Measurements from ENCODE around the gene DPH3.

The DPH3 gene

GRCh38 chr3:16227566-16227965 is 37.2 kb downstream of the DPH3 start:
- DNase-seq = no peak

GRCh38 chr3:16224325-16224724 is 40.4 kb downstream of the DPH3 start:
- DNase-seq = no peak

DNA sequence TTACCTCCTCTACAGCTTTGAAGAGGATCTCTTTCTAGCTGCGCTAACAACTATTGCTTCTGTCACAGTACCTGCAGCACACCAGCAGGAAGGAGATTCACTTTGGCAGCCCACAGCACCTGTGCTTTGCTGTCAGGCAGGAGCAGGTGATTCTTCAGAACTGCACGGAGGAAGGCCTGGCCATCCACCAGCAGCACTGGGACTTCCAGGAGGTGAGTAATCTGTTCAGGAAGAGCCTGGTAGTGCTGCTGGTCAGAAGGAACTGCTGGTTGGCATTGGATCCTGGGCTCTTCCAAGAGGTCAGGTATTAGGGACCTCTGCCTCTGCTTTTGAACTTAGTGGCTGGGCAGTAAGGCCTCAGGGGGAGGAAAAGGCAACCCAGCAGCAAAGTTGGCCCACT is 42.2 kb downstream of the DPH3 start:
- no peak for DNase-seq

- DNase-seq = no peak
These were observed 42.8 kb downstream of the DPH3 start for GRCh38 chr3:16221990-16222389.

GRCh38 chr3:16219777-16220176 is 45.0 kb downstream of the DPH3 start:
- DNase-seq = no peak

DNA sequence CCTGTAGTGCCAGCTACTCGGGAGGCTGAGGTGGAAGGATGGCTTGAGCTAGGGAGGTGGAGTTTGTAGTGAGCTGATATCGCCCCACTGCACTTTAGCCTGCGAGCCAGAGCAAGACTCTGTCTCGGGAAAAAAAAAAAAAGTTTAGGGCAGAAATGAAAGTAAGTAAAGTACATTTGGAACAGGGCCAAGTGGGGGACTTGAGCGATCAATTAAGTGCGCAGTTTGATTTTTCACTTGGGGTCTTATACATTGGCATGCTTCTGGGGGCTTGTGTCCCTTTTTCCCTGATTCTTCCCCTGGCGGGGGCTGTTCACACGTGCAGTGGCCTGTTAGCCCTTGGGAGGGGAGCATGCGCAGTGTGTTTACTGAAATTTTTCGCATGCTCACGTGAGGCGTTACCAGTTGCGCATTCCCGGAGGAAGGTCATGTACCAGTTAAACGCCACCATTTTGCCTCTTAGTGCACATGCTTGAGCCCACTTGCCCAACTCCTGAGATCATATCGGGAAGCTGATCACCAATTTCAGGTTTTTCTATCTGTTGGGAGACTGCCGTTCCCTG is 48.3 kb downstream of the DPH3 start:
- DNase-seq = no peak

GRCh38 chr3:16214366-16214765 is 50.4 kb downstream of the DPH3 start:
- DNase-seq = no peak

DNA sequence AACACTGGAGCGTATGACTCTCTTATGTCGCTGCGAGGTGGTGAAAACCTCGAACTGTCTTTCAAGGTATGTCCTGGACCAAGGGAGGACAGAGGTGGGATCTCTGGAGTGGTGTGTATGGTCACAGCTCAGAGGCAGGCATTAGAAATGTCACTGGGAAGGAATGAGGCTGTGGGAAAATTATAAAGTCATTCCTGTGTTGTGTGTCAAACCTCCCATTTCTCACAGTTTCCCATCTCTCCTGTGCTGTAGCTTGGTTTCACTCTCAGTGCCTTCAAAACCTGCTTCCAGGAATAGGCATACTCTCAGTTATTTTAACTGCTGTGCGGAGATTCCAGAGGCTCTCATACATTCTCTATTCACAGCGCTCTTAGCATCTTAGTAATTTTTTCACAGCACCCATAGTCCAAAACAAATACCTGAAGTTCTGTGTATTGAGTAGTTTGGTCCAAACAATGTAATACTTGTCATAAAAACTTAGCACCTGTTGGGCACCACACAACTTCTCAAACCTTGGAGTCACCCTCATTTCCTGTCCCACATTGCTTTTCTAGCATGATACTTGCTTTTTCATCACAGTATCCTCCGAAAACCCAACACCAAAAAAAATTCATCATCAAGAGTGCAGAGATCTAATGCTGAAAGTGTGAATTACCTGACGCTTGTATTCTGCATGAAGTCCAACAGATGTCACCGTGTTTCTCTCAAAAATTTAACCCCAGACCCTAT is 53.4 kb downstream of the DPH3 start:
- no peak for DNase-seq
